OCI-LY3 (cell line): Measurements from ENCODE around the gene FCHSD1.

Experiments
- CTCF ChIP-seq: fragments of 200-600, 300-600 bp; sonication (generic); IDR thresholded peaks from 2 replicates; pipeline ENCODE4 v1.5.1; 2014; ENCODE audit warnings: antibody characterized with exemption, low read length, low read depth
- EZH2phosphoT487 ChIP-seq: fragments of 200-600 bp; shearing (Covaris generic); IDR thresholded peaks from 2 replicates; pipeline ENCODE4 v1.6.1; 2018; ENCODE audit warnings: antibody characterized with exemption, mixed run types, low read depth

- TF ChIP-seq CTCF: no peak
- no peak for TF ChIP-seq EZH2phosphoT487
Measured at GRCh38 chr5:141638771-141639170, 12.4 kb downstream of the FCHSD1 start.
